K562 (cell line): ENCODE measurements around the gene ZNF37A. TPM values are rescaled to one million over a fixed set of nuclear protein-coding genes. Genes with fewer than 3 reads are reported as not detected.

Source experiments
- HDAC2 ChIP-seq: fragments of 450-650 bp; IDR thresholded peaks from 2 replicates; pipeline ENCODE4 v1.6.1; 2016; ENCODE audit warnings: mild to moderate bottlenecking
- MCM7 ChIP-seq, 2 experiments: fragments of 450-650 bp; IDR thresholded peaks; 2 replicates each; pipeline ENCODE4 v1.6.1; 2016 to 2018
- NR3C1 ChIP-seq: sonication (generic); formaldehyde crosslinking; IDR thresholded peaks from 2 replicates; pipeline ENCODE4 v1.8.1; 2022; ENCODE audit warnings: missing genetic modification reagents
- PCBP1 ChIP-seq: fragments of 200-400 bp; formaldehyde crosslinking; IDR thresholded peaks from 2 replicates; pipeline ENCODE4 v1.6.1; 2018; ENCODE audit warnings: mild to moderate bottlenecking, low read depth, low read length; ENCODE audit not compliant: poor library complexity, severe bottlenecking
- PTTG1 ChIP-seq: fragments of 450-650 bp; IDR thresholded peaks from 2 replicates; pipeline ENCODE4 v1.6.1; 2016; ENCODE audit warnings: low read depth, mild to moderate bottlenecking, missing genetic modification characterization, missing compliant biosample characterization
- STAT5B ChIP-seq: fragments of 250-450 bp; sonication (Bioruptor Pico); IDR thresholded peaks from 2 replicates; pipeline ENCODE4 v1.8.0; 2021; ENCODE audit warnings: mild to moderate bottlenecking, inconsistent platforms
- TAF15 ChIP-seq: fragments of 200-400 bp; formaldehyde crosslinking; IDR thresholded peaks from 2 replicates; pipeline ENCODE4 v1.6.1; 2017; ENCODE audit warnings: mild to moderate bottlenecking, low read depth, low read length, moderate library complexity
- TCF3 ChIP-seq: sonication (generic); formaldehyde crosslinking; IDR thresholded peaks from 2 replicates; pipeline ENCODE4 v1.4.0; 2020; ENCODE audit warnings: mild to moderate bottlenecking, missing genetic modification reagents
- ZBED1 ChIP-seq: IDR thresholded peaks from 2 replicates; pipeline ENCODE4 v1.6.1; 2014
- ZKSCAN1 ChIP-seq: fragments of 150-350 bp; IDR thresholded peaks from 2 replicates; pipeline ENCODE4 v1.6.1; 2016; ENCODE audit warnings: low read depth, low read length
- ZNF224 ChIP-seq: sonication (generic); formaldehyde crosslinking; IDR thresholded peaks from 2 replicates; pipeline ENCODE4 v1.8.0; 2022; ENCODE audit warnings: mild to moderate bottlenecking, missing genetic modification reagents
- ZNF253 ChIP-seq: fragments of 250-450 bp; sonication (Bioruptor Pico); conservative IDR thresholded peaks from 2 replicates; pipeline ENCODE4 v1.6.1; 2021; ENCODE audit warnings: mild to moderate bottlenecking
- ZNF57 ChIP-seq: fragments of 450-650 bp; formaldehyde crosslinking; IDR thresholded peaks from 2 replicates; pipeline ENCODE4 v1.4.0; 2020; ENCODE audit warnings: mild to moderate bottlenecking, moderate library complexity
- ZNF717 ChIP-seq: fragments of 250-450 bp; sonication (Bioruptor Pico); IDR thresholded peaks from 2 replicates; pipeline ENCODE4 v1.5.0; 2021
- ZNF766 ChIP-seq: fragments of 200-800 bp; sonication (Bioruptor generic); conservative IDR thresholded peaks from 2 replicates; pipeline ENCODE4 v1.6.1; 2016; ENCODE audit warnings: missing genetic modification characterization, missing compliant biosample characterization
- polyA plus RNA-seq, 8 experiments: library from polyadenylated mRNA; depleted of rRNA in 4 of 8; stranded (reverse) in 5 of 8; unstranded in 3 of 8; fragments of >200 nt; fragmentation: Nextera tagmentation in 2 of 8; fragmentation: Illumina TruSeq in 1 of 8; extraction: Ambion mirVana in 2 of 8; extraction: Trizol in 1 of 8; gene quantifications; 2 replicates each; pipeline versions ENCODE4 v1.2.1 to v1.2.3, GENCODE V29; 2011 to 2014; ENCODE audit warnings: inconsistent platforms in 1 of 8, missing spikeins in 1 of 8
- total RNA-seq, 7 experiments: library from RNA; depleted of rRNA in 6 of 7; stranded (reverse); fragments of >200 nt in 6 of 7; fragmentation: Illumina TruSeq in 2 of 7; extraction: Trizol in 2 of 7; gene quantifications; 2 replicates each; pipeline versions ENCODE4 v1.2.1 to v1.2.3, GENCODE V29; 2011 to 2021; ENCODE audit warnings: low replicate concordance in 1 of 7
- TF ChIP-seq, protein P1 (sequence below): fragments of 450-650 bp; IDR thresholded peaks from 2 replicates; pipeline ENCODE4 v1.6.1; 2014; ENCODE audit warnings: low read depth, mild to moderate bottlenecking, moderate library complexity, borderline replicate concordance
- TF ChIP-seq, protein P2 (sequence below): fragments of 450-650 bp; conservative IDR thresholded peaks from 2 replicates; pipeline ENCODE4 v1.6.1; 2016; ENCODE audit warnings: missing genetic modification characterization, low read depth, mild to moderate bottlenecking, control low read depth, missing compliant biosample characterization
- TF ChIP-seq, protein P3 (sequence below): sonication (generic); formaldehyde crosslinking; IDR thresholded peaks from 2 replicates; pipeline ENCODE4 v1.8.1; 2022; ENCODE audit warnings: missing genetic modification reagents
- TF ChIP-seq, protein P4 (sequence below): fragments of 250-450 bp; sonication (Bioruptor Pico); IDR thresholded peaks from 2 replicates; pipeline ENCODE4 v1.8.0; 2022; ENCODE audit warnings: inconsistent platforms
- TF ChIP-seq, protein P5 (sequence below): fragments of 200-800 bp; sonication (Bioruptor generic); IDR thresholded peaks from 2 replicates; pipeline ENCODE4 v1.6.1; 2017; ENCODE audit warnings: missing genetic modification characterization, missing compliant biosample characterization
- TF ChIP-seq, protein P6 (sequence below), 3 experiments: fragments of 200-800 bp in 1 of 3; sonication (Bioruptor generic) in 1 of 3; sonication (generic) in 1 of 3; formaldehyde crosslinking in 1 of 3; IDR thresholded peaks; 2 replicates each; pipeline versions ENCODE4 v1.6.1 to v1.8.0; 2016 to 2022; ENCODE audit warnings: mild to moderate bottlenecking in 2 of 3, missing compliant biosample characterization in 2 of 3, missing genetic modification characterization in 2 of 3, missing genetic modification reagents in 1 of 3

ZNF37A gene
- total and polyA plus RNA-seq, 9 of the 15 experiments (the other 6 are each of a cell fraction or from before 2014, with no cell fraction given): 4.1 to 21.6 (median 16.4) TPM

DNA sequence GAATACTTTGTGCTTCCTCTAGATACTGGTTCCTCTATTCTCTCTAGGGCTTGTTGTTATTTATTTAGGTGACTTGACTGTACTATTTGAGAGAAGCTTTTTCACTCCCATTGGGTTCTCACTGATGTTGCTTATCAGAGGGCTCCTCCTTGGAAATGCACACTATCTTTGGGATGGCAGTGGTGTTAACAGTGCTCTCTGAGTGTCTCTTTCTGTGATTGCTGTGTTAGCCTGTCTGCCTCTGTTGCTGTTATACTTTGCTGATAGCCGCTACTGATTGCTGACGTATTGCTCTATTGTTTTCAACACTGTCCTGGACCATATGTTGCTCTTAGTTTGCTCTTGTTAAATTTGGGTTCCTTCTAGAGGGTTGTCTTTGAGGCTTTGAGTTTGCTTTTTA is 49.0 kb upstream of the ZNF37A start (continued):
- TF ChIP-seq ZNF253 (CRISPR knock-in tag) (no peak), PTTG1 (tag) (no peak), TCF3 (CRISPR knock-in tag) (peak; percentile 76), NR3C1 (no peak), HDAC2 (0 out of 2 replicates have a peak, but pooled peaks have one; percentile 44), ZNF224 (CRISPR knock-in tag) (no peak), ZKSCAN1 (no peak), ZNF717 (CRISPR knock-in tag) (no peak), ZNF766 (CRISPR knock-in tag) (no peak), PCBP1 (no peak), STAT5B (CRISPR knock-in tag) (no peak), MCM7 (IDR thresholded peaks at IDR 0.05) (no peak), TAF15 (no peak), ZBED1 (no peak), ZNF57 (CRISPR knock-in tag) (no peak)
- TF ChIP-seq, protein P1, sequence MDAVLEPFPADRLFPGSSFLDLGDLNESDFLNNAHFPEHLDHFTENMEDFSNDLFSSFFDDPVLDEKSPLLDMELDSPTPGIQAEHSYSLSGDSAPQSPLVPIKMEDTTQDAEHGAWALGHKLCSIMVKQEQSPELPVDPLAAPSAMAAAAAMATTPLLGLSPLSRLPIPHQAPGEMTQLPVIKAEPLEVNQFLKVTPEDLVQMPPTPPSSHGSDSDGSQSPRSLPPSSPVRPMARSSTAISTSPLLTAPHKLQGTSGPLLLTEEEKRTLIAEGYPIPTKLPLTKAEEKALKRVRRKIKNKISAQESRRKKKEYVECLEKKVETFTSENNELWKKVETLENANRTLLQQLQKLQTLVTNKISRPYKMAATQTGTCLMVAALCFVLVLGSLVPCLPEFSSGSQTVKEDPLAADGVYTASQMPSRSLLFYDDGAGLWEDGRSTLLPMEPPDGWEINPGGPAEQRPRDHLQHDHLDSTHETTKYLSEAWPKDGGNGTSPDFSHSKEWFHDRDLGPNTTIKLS: no peak
- TF ChIP-seq, protein P2, sequence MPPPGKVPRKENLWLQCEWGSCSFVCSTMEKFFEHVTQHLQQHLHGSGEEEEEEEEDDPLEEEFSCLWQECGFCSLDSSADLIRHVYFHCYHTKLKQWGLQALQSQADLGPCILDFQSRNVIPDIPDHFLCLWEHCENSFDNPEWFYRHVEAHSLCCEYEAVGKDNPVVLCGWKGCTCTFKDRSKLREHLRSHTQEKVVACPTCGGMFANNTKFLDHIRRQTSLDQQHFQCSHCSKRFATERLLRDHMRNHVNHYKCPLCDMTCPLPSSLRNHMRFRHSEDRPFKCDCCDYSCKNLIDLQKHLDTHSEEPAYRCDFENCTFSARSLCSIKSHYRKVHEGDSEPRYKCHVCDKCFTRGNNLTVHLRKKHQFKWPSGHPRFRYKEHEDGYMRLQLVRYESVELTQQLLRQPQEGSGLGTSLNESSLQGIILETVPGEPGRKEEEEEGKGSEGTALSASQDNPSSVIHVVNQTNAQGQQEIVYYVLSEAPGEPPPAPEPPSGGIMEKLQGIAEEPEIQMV (tag): no peak
- TF ChIP-seq, protein P3, sequence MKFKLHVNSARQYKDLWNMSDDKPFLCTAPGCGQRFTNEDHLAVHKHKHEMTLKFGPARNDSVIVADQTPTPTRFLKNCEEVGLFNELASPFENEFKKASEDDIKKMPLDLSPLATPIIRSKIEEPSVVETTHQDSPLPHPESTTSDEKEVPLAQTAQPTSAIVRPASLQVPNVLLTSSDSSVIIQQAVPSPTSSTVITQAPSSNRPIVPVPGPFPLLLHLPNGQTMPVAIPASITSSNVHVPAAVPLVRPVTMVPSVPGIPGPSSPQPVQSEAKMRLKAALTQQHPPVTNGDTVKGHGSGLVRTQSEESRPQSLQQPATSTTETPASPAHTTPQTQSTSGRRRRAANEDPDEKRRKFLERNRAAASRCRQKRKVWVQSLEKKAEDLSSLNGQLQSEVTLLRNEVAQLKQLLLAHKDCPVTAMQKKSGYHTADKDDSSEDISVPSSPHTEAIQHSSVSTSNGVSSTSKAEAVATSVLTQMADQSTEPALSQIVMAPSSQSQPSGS (CRISPR knock-in tag): no peak
- TF ChIP-seq, protein P4, sequence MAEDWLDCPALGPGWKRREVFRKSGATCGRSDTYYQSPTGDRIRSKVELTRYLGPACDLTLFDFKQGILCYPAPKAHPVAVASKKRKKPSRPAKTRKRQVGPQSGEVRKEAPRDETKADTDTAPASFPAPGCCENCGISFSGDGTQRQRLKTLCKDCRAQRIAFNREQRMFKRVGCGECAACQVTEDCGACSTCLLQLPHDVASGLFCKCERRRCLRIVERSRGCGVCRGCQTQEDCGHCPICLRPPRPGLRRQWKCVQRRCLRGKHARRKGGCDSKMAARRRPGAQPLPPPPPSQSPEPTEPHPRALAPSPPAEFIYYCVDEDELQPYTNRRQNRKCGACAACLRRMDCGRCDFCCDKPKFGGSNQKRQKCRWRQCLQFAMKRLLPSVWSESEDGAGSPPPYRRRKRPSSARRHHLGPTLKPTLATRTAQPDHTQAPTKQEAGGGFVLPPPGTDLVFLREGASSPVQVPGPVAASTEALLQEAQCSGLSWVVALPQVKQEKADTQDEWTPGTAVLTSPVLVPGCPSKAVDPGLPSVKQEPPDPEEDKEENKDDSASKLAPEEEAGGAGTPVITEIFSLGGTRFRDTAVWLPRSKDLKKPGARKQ (CRISPR knock-in tag): no peak
- TF ChIP-seq, protein P5, sequence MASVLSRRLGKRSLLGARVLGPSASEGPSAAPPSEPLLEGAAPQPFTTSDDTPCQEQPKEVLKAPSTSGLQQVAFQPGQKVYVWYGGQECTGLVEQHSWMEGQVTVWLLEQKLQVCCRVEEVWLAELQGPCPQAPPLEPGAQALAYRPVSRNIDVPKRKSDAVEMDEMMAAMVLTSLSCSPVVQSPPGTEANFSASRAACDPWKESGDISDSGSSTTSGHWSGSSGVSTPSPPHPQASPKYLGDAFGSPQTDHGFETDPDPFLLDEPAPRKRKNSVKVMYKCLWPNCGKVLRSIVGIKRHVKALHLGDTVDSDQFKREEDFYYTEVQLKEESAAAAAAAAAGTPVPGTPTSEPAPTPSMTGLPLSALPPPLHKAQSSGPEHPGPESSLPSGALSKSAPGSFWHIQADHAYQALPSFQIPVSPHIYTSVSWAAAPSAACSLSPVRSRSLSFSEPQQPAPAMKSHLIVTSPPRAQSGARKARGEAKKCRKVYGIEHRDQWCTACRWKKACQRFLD (CRISPR knock-in tag): no peak
- TF ChIP-seq, protein P6, sequence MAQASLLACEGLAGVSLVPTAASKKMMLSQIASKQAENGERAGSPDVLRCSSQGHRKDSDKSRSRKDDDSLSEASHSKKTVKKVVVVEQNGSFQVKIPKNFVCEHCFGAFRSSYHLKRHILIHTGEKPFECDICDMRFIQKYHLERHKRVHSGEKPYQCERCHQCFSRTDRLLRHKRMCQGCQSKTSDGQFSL (CRISPR knock-in tag; IDR thresholded peaks at IDR 0.05): no peak
- TF ChIP-seq, protein P6 (tag; IDR thresholded peaks at IDR 0.05): no peak
